HPDE6-E6E7 (cell line): ENCODE measurements around the gene FABP3.

ENCODE experiments used
- DNase-seq: peaks from one replicate; pipeline ENCODE4 v3.0.0; 2011; ENCODE audit warnings: missing footprints; ENCODE audit errors: extremely low spot score

Gene FABP3

GRCh38 chr1:31315902-31316301 is 57.0 kb downstream of the FABP3 start:
- DNase-seq, result no peak
